IPS-18a (cell line): Measurements from ENCODE around the gene RTL5.

Experiments
- H3K27ac ChIP-seq: one replicate; pipeline ENCODE4 v1.5.1; 2013; ENCODE audit warnings: low read length
- H3K27me3 ChIP-seq: one replicate; pipeline ENCODE4 v1.6.1; 2013; ENCODE audit warnings: mild to moderate bottlenecking, low read length; ENCODE audit not compliant: control insufficient read depth, insufficient read depth
- H3K36me3 ChIP-seq: one replicate; pipeline ENCODE4 v1.6.1; 2013; ENCODE audit warnings: low read depth, low read length; ENCODE audit not compliant: control insufficient read depth
- H3K4me1 ChIP-seq: one replicate; pipeline ENCODE4 v1.6.1; 2013; ENCODE audit warnings: low read depth, low read length; ENCODE audit not compliant: control insufficient read depth
- H3K4me3 ChIP-seq: one replicate; pipeline ENCODE4 v1.5.1; 2013; ENCODE audit warnings: low read length
- H3K9ac ChIP-seq: one replicate; pipeline ENCODE4 v1.6.1; 2013; ENCODE audit warnings: mild to moderate bottlenecking, low read length, moderate library complexity
- H3K9me3 ChIP-seq: one replicate; pipeline ENCODE4 v1.6.1; 2013; ENCODE audit warnings: low read depth, low read length; ENCODE audit not compliant: control insufficient read depth

RTL5 gene

DNA sequence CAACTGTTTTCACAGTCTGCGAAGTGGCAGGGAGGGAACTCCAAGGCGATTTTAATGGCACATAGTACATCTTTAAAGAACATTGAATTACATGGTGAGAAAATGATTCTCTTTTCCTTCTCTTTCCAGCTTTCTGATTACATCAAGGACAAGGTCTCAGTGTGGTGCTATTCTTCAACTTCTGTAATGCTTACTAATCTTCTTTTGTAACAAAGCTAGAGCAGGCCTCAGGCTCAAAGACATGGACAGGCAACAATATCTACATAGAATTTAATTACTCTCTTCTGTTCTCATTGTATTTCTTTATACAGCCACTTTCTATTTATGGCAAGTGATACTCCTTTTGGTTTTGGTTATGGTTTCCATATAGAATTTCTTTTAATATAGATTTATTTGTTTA, 48.4 kb downstream of the RTL5 start:
- H3K4me3 ChIP-seq = no peak overlapping the region
- no peak overlapping the region for H3K9ac ChIP-seq
- no peaks in the 10 kb centered on the region for H3K27me3 ChIP-seq
- H3K4me1 ChIP-seq = no peaks in the 10 kb centered on the region
- no peaks in the 10 kb centered on the region for H3K36me3 ChIP-seq
- peaks cover 8% of the 10 kb centered on the region for H3K9me3 ChIP-seq
- H3K27ac ChIP-seq = no peak overlapping the region

- Histone ChIP-seq H3K27ac (no peak overlapping the region), H3K36me3 (no peaks in the 10 kb centered on the region), H3K4me1 (no peaks in the 10 kb centered on the region), H3K9ac (no peak overlapping the region), H3K9me3 (peaks cover 10% of the 10 kb centered on the region), H3K27me3 (no peaks in the 10 kb centered on the region), H3K4me3 (no peak overlapping the region)
Measured at GRCh38 chrX:72081605-72082320, 50.0 kb downstream of the RTL5 start.

GRCh38 chrX:72080800-72081199, 50.9 kb downstream of the RTL5 start:
- H3K36me3 ChIP-seq = no peaks in the 10 kb centered on the region
- H3K9ac ChIP-seq = no peak overlapping the region
- H3K9me3 ChIP-seq = peaks cover 15% of the 10 kb centered on the region
- H3K27ac ChIP-seq = no peak overlapping the region
- no peaks in the 10 kb centered on the region for H3K27me3 ChIP-seq
- no peak overlapping the region for H3K4me3 ChIP-seq
- H3K4me1 ChIP-seq = no peaks in the 10 kb centered on the region

- no peaks in the 10 kb centered on the region for H3K36me3 ChIP-seq
- H3K4me3 ChIP-seq = no peak overlapping the region
- no peak overlapping the region for H3K9ac ChIP-seq
- H3K4me1 ChIP-seq = no peaks in the 10 kb centered on the region
- H3K27ac ChIP-seq = no peak overlapping the region
- H3K9me3 ChIP-seq = peaks cover 15% of the 10 kb centered on the region
- H3K27me3 ChIP-seq = no peaks in the 10 kb centered on the region
Measured at GRCh38 chrX:72080150-72080549, 51.6 kb downstream of the RTL5 start.

- Histone ChIP-seq H3K4me3 (no peak overlapping the region), H3K4me1 (no peaks in the 10 kb centered on the region), H3K27me3 (no peaks in the 10 kb centered on the region), H3K9ac (no peak overlapping the region), H3K36me3 (no peaks in the 10 kb centered on the region), H3K27ac (no peak overlapping the region), H3K9me3 (peaks cover 10% of the 10 kb centered on the region)
Measured at GRCh38 chrX:72079607-72080006, 52.1 kb downstream of the RTL5 start.

DNA sequence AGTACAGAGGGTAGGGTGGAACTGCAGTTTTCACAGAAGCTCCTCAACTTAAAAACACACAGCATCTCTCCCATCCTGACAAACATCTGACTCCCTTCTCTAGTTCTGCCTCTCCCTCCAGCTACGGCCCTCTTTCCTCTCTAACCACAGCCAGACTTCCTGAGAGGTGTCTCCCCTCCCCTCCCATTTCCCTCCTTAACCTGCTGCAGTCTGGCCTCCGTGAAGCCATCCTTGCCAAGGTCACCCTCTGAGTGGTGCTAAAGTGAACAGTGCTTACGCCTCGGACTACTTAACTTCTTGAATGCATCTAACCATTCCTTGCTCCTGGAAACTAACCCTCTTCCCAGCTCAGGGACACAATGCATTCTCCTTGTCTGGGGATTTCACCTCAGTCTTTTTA, 53.3 kb downstream of the RTL5 start:
- Histone ChIP-seq H3K27ac (no peak overlapping the region), H3K36me3 (no peaks in the 10 kb centered on the region), H3K9me3 (peaks cover 9% of the 10 kb centered on the region), H3K9ac (no peak overlapping the region), H3K4me3 (no peak overlapping the region), H3K4me1 (no peaks in the 10 kb centered on the region), H3K27me3 (no peaks in the 10 kb centered on the region)
